GM18508 (cell line): ENCODE results near the gene SYCP2L.
A peak's percentile ranks its signal among the peaks of the same experiment; 100 is the strongest.
"Not testable (repeated sequence)": the region's sequence is repeated elsewhere in the genome, so short reads cannot be mapped to it uniquely, and the experiment has no call there.

ENCODE experiments used
- ATAC-seq: cut with Tn5 transposase; IDR thresholded peaks from one replicate; pipeline ENCODE4 v1.9.1; 2021; ENCODE audit warnings: moderate number of reproducible peaks; ENCODE audit not compliant: insufficient read depth, unreplicated experiment

Gene SYCP2L

DNA sequence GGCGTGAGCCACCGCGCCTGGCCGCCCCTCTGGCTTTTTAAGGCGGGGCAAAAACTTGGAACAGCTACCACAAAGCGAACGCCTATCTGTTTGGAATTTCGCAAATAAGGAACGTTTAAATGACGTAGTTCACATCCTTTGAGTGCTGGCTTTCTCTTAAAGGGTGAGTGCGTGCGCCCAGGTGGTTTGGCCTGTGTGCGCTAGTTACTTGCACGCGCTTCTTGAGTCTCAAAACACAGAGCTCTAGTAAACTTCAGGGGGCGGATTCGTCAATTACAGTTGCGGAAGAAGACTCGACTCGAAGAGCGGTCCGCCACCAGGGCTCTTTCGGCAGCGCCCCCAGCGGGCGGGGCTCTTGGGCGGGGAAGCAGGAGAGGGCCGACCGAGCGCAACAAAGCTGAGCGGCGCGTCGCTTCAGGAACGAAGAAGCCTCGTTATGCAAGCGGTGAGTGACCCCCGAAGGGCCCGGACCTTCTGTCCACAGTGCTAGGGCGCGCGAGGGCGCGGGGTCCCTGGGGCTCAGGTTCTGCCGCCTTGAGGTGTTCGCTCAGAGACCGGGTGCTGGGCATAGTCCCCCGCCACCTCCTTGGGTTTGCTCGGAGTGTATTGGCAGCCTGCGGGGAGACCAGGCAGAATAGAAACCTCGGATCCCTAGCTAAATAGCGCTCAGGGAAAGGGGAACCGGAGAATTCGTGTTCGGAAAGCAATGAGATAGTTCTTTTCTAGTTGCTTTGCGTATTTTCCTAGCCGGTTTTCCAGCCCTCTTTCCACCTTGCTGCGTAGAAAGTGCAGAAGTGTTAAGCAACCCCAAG lies at the start of gene SYCP2L:
Gene SYCP2L, plus strand, starts transcription at position 362 of the 812 bp plus-strand sequence. Its CDS starts 75 bp downstream, at position 437.
- peak; percentile 32 for ATAC-seq

GRCh38 chr6:10837622-10837994 lies 49.2 kb upstream of the SYCP2L start:
- ATAC-seq: no peak

DNA sequence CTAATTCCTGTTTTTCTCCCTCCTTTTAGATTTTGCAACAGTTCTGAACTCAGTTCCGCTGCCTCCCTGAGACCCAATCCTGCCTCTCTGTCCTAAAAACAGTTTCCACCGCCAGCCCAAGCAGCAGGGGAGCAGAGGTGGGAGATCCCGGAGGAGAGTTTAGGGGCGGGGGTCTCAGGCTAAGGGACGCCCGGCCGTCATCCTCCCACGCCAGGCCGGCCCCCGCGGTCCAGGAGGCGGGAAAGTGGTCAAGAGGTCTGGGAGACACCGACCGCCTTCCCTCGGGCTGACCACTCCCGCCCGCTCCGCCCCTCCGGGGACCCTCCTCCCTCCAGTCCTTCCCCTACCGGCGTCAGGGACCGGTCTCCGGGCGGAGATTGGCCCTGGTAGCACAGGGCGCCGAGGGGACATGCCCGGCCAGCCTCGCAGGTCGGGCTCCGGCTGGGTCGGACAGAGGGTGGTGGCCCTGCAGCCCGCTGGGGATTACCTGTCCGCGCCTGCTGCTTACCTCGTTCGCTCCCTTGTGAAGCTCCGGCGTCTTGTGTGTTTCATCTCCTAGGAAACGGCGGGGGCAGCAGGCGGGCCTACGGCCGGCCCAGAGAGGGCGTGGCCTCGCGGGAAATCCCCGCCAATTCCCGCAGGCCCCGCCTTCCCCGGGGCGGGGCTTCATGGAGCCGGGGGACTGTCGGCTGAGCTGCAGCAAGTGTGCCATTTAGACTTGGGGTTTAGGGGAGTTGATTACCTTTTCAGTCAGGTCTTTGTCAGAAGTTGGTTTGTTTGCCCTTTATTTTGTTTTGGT lies 48.7 kb upstream of the SYCP2L start, which contains the start of gene MAK:
Gene MAK, minus strand, starts transcription at position 545 of the 799 bp plus-strand sequence. CDS start 7,891 bp downstream, outside the sequence.
- ATAC-seq: peak; percentile 40

DNA sequence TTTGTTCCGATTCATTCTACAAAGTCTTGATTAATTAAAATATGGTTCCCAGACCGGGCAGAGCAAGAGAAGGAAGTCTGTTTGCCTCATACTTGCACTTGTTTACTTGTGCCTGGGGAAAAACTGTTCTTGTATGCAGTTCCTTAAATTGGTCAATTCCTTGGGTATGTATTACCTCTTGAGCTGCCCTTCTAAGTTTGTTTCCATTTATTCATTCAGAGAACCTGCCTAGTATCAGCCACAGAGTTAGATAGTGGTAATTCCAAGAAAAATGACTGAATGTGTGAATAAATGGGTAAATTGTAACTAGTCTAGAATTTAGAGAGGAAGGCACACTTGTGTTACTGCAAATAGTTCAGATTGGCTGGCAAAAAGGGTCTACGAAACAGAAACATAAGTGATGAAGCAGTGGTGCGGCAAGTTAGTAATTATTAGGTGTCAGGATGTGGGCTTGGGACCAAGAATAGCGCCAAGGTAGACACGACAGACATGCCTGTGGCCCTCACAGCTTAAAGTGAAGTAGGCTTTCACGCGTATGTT lies 48.0 kb upstream of the SYCP2L start:
- peak; percentile 76 for ATAC-seq

DNA sequence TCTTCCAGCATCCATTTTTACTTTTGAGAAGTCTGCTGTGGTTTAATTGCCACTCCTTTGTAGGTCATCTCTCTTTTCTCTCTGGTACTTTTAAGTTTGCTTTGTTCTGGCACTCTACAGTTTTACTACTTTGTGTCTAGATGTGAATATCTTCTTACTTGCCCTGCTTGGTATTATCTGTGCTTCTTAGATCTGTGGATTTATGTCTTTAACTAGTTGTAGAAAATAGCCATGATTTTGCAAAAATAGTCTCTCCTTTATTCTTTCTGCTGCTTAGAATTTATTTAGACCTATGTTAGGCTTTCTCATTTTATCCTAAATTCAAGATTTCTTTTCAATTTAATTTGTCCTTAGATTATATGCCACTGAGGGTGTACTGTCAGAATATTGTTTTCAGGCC lies 43.3 kb upstream of the SYCP2L start:
- no peak for ATAC-seq

- no peak for ATAC-seq
Measured at GRCh38 chr6:10847684-10848083, 39.2 kb upstream of the SYCP2L start.

DNA sequence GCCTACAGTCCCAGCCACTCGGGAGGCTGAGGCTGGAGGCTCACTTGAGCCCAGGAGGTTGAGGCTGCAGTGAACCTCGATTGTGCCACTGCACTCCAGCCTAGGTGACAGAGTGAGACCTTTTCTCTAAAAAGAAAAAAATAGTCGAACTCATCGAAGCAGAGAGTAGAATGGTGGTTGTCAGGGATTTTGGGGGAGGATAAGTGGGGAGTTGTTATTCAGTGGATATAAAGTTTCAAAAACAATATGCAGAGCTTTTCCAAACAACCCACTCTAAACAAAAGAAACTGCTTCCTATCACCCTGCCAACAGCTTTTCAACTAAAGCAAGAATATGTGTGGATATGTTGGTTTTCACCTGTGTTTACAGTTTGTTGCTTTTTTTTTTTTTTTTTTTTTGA lies 37.0 kb upstream of the SYCP2L start:
- ATAC-seq: no peak

DNA sequence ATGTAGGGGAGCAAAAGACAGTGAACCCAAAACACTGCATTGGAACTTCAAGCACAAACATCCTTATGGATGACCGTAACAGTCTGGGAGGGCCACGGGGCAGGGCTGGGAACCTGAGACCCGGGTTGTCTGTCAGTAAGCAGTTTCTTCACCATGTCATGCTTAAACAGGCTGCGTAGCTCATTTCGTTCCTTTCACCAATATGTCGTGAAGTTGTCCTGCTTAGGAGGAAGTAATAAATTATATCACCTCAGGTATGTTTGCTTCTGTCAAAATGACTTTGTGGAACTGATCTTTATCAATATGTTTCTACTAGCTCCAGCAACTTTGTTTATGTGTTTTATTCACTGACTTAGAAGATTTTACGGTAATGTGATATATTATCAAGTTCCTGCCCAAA lies 36.1 kb upstream of the SYCP2L start:
- no peak for ATAC-seq

DNA sequence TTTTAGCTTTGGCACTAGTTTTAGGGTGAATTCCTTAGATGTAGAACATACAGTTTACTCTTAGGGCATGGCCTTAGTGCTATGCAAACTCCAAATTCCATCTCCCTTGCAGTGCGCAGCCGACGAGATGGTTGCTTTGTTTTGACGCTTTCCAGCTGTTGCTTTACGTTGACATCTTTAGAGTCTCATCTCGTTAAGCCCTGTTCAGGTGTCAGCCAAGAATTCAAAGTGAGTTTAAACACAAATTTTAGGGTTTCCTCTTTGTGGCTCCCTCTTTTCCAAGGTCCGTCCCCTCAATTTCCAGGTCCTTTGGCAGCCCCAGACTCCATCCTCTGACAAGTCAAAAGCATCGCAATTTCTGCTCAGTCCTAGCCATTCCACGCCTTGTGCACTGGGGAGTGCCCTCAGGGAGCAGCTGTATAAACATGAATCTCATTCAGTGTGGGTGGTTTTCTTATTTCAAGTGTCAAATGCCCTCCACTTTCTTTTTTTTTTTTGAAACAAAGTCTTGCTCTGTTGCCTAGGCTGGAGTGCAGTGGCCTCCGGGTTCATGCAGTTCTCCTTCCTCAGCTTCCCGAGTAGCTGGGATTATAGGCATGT lies 34.4 kb upstream of the SYCP2L start:
- ATAC-seq: no peak

- not testable (repeated sequence) for ATAC-seq
Measured at GRCh38 chr6:10853849-10854300, 33.0 kb upstream of the SYCP2L start.

- ATAC-seq: no peak
Measured at GRCh38 chr6:10854922-10855632, 31.8 kb upstream of the SYCP2L start.

DNA sequence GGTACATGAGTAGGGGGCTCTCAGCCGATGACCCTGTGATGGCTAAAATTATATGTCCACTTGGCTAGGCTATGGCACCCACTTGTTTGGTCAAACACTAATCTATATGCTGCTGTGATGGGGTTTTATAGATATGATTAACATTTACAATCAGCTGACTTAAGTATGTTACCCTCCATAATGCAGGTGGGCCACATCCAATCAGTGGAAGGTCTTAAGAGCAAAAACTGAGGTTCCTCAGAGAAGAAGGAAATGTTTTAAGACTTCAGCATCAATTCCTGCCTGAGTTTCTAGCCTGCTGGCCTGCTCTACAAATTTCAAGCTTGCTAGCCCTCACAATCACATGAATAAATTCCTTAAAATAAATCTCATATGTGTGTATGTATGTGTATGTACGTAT lies 29.6 kb upstream of the SYCP2L start:
- ATAC-seq: no peak

DNA sequence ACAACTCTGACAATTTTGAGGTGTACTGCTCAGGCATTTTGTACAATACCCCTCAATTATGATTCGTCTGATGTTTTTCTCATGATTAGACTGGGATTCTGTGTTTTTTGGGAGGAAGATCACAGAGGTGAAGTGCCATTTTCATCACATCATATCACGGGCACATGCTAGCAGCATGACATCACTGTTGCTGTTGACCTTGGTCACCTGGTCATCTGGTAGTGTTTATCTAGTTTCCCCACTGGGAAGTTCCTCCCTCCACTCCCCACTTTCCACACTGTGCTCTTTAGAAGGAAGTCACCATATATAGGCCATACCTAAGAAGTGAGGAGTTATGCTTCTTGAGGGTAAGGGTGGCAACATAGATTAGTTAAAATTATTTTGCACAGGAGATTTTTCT lies 25.8 kb upstream of the SYCP2L start:
- no peak for ATAC-seq

GRCh38 chr6:10862361-10862760 lies 24.5 kb upstream of the SYCP2L start:
- ATAC-seq: no peak

DNA sequence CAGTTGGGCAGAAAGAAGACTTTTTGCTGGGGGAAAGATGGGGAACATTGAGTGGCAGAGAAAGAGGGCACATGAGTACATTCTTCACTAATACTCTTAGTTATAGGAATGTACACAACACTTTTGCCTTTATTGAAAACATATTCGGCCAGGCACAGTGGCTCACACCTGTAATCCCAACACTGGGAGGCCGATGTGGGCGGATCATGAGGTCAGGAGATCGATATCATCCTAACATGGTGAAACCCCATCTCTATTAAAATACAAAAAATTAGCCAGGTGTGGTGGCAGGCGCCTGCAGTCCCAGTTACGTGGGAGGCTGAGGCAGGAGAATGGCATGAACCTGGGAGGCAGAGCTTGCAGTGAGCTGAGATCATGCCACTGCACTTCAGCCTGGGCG lies 23.8 kb upstream of the SYCP2L start:
- ATAC-seq: not testable (repeated sequence)

DNA sequence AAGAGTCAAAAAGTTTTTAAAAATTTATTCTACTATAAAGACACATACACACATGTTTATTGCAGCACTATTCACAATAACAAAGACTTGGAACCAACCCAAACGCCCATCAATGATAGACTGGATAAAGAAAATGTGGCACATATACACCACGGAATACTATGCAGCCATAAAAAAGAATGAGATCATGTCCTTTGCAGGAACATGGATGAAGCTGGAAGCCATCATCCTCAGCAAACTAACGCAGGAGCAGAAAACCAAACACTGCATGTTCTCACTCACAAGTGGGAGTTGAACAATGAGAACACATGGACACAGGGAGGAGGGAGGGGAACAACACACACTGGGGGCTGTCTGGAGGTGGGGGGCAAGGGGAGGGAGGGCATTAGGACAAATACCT lies 20.1 kb upstream of the SYCP2L start:
- ATAC-seq: not testable (repeated sequence)

GRCh38 chr6:10867952-10868351 lies 18.9 kb upstream of the SYCP2L start:
- no peak for ATAC-seq

DNA sequence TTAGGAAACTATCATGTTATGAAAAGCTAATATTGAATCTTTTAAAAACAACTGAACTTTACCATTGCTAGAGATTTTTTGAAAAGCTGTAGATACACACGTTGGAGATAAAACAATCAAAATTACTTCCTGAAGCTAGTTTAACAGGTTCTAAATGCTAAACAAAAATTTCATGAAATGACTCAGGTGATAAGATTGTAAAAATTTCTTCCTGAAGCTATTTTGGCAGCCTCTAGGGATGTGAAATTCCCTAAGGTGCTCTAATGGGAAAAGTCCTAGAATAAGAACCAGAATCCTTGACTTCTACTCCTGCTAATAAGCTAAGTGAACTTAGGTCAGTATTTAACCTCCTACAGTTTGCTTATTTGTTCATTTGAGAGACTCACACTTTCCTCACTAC lies 13.5 kb upstream of the SYCP2L start:
- no peak for ATAC-seq

GRCh38 chr6:10874207-10874606 lies 12.6 kb upstream of the SYCP2L start:
- ATAC-seq: no peak

DNA sequence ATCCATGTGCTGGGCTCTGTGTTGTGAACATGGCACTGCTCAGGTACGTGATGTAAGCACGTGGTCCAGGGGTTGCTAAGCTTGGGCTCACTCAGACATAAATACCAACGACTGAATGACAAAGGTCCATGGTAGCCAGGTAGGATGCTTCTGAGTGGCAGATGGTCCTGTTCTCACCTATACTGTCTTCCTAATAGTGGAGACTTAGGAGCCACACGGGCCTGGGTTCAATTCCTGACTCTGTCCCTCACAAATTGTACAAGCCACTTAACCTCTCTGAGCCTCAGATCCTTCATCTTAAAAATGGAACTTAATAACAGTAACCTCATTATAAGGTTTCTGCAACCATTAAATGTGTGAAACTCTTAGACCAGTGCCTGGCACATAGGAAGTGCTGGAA lies 11.8 kb upstream of the SYCP2L start:
- ATAC-seq: no peak
